Erythroblast (primary cell): Measurements from ENCODE around the gene BICRA.

Experiments used
- GATA1 ChIP-seq: IDR thresholded peaks from 2 replicates; pipeline ENCODE4 v1.6.1; 2011; ENCODE audit warnings: low read depth, mild to moderate bottlenecking, control low read depth, low read length, moderate library complexity
- POLR2A ChIP-seq: IDR thresholded peaks from 2 replicates; pipeline ENCODE4 v1.6.1; 2011; ENCODE audit warnings: mild to moderate bottlenecking, low read length

- TF ChIP-seq POLR2A (no peak), GATA1 (no peak)
Observed at GRCh38 chr19:47701717-47702552, 93.0 kb downstream of the BICRA start.
